ENCODE data around the gene FBXL7.

DNA sequence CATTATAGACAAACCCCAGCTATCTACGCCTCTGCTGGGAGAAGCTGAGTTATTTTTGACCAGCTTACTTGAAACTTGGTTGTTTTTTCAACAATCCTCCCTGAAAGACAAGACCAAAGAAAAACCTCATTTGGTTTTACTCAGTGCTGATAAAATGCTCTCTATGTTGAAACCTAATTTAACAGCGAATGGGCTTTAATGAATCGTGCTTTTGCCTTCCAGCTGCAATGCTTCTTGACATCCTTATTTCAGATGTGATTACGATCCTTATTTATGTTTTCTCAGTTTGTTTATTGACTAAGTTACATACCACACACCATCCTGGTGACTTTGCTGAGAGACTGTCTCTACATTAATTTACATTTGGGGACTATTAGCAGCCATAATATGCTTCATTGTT, 179.2 kb downstream of the FBXL7 start:
- TF ChIP-seq SUZ12 (IDR thresholded peaks at IDR 0.05; ENCODE audit: low read length): no peak
- TF ChIP-seq, protein P1, sequence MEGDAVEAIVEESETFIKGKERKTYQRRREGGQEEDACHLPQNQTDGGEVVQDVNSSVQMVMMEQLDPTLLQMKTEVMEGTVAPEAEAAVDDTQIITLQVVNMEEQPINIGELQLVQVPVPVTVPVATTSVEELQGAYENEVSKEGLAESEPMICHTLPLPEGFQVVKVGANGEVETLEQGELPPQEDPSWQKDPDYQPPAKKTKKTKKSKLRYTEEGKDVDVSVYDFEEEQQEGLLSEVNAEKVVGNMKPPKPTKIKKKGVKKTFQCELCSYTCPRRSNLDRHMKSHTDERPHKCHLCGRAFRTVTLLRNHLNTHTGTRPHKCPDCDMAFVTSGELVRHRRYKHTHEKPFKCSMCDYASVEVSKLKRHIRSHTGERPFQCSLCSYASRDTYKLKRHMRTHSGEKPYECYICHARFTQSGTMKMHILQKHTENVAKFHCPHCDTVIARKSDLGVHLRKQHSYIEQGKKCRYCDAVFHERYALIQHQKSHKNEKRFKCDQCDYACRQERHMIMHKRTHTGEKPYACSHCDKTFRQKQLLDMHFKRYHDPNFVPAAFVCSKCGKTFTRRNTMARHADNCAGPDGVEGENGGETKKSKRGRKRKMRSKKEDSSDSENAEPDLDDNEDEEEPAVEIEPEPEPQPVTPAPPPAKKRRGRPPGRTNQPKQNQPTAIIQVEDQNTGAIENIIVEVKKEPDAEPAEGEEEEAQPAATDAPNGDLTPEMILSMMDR (IDR thresholded peaks at IDR 0.05; ENCODE audit: control extremely low read depth in 1 of 3, insufficient read depth in 1 of 3, low read depth in 1 of 3, low read length in 3 of 3): no peak
- TF ChIP-seq TBP (IDR thresholded peaks at IDR 0.05; ENCODE audit: low read depth, low read length): no peak
- TF ChIP-seq NRF1 (IDR thresholded peaks at IDR 0.05; ENCODE audit: low read depth, low read length): no peak
- TF ChIP-seq, protein P2, sequence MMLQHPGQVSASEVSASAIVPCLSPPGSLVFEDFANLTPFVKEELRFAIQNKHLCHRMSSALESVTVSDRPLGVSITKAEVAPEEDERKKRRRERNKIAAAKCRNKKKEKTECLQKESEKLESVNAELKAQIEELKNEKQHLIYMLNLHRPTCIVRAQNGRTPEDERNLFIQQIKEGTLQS (IDR thresholded peaks at IDR 0.05; ENCODE audit: insufficient read depth, low read depth, low read length): no peak
- no peak for TF ChIP-seq SIN3A (conservative IDR thresholded peaks at IDR 0.05 in 1 of 2, IDR thresholded peaks at IDR 0.05 in 1 of 2; ENCODE audit: low read depth in 1 of 2, low read length in 2 of 2)
- TF ChIP-seq, protein P3, sequence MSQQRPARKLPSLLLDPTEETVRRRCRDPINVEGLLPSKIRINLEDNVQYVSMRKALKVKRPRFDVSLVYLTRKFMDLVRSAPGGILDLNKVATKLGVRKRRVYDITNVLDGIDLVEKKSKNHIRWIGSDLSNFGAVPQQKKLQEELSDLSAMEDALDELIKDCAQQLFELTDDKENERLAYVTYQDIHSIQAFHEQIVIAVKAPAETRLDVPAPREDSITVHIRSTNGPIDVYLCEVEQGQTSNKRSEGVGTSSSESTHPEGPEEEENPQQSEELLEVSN (IDR thresholded peaks at IDR 0.05): no peak
- TF ChIP-seq EZH2 (IDR thresholded peaks at IDR 0.05; ENCODE audit: low read depth, low read length, severe bottlenecking): no peak

Measured in H1 (cell line).